Measurements from ENCODE around the gene MRFAP1.
"Not testable (repeated sequence)": the region's sequence is repeated elsewhere in the genome, so short reads cannot be mapped to it uniquely, and the experiment has no call there.

DNA sequence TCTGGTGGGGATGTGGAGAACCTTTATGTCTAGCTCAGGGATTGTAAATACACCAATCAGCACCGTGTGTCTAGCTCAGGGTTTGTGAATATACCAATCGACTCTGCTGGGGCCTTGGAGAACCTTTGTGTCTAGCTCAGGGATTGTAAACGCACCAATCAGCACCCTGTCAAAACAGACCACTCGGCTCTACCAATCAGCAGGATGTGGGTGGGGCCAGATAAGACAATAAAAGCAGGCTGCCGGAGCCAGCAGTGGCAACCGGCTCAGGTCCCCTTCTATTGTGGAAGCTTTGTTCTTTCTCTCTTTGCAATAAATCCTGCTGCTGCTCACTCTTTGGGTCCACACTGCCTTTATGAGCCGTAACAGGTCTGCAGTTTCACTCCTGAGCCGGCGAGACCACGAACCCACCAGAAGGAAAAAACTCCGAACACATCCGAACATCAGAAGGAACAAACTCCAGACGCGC, 32.7 kb downstream of the MRFAP1 start:
- TF ChIP-seq, protein P1, sequence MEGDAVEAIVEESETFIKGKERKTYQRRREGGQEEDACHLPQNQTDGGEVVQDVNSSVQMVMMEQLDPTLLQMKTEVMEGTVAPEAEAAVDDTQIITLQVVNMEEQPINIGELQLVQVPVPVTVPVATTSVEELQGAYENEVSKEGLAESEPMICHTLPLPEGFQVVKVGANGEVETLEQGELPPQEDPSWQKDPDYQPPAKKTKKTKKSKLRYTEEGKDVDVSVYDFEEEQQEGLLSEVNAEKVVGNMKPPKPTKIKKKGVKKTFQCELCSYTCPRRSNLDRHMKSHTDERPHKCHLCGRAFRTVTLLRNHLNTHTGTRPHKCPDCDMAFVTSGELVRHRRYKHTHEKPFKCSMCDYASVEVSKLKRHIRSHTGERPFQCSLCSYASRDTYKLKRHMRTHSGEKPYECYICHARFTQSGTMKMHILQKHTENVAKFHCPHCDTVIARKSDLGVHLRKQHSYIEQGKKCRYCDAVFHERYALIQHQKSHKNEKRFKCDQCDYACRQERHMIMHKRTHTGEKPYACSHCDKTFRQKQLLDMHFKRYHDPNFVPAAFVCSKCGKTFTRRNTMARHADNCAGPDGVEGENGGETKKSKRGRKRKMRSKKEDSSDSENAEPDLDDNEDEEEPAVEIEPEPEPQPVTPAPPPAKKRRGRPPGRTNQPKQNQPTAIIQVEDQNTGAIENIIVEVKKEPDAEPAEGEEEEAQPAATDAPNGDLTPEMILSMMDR (IDR thresholded peaks at IDR 0.05): not testable (repeated sequence)
- not testable (repeated sequence) for TF ChIP-seq POLR2A (IDR thresholded peaks at IDR 0.05)

All from lower leg skin (tissue), 3 donors.